Measurements from ENCODE around the gene TMEM171.

The TMEM171 gene

GRCh38 chr5:73151766-73152410 lies 31.5 kb downstream of the TMEM171 start:
- DNase-seq (ENCODE audit: low spot score) = no peak

GRCh38 chr5:73152411-73153388 lies 32.3 kb downstream of the TMEM171 start:
- DNase-seq (ENCODE audit: low spot score) = no peak

GRCh38 chr5:73153513-73153912 lies 33.1 kb downstream of the TMEM171 start:
- no peak for DNase-seq (ENCODE audit: low spot score)

GRCh38 chr5:73154208-73155006 lies 34.0 kb downstream of the TMEM171 start:
- no peak for DNase-seq (ENCODE audit: low spot score)

- DNase-seq (ENCODE audit: low spot score) = no peak
Observed at GRCh38 chr5:73155271-73156222, 35.2 kb downstream of the TMEM171 start.

- DNase-seq (ENCODE audit: low spot score) = no peak
Observed at GRCh38 chr5:73157414-73158303, 37.3 kb downstream of the TMEM171 start.

GRCh38 chr5:73158313-73158712 lies 37.9 kb downstream of the TMEM171 start:
- DNase-seq (ENCODE audit: low spot score) = no peak

- no peak for DNase-seq (ENCODE audit: low spot score)
Observed at GRCh38 chr5:73160239-73160671, 39.9 kb downstream of the TMEM171 start.

GRCh38 chr5:73170522-73170921 lies 50.1 kb downstream of the TMEM171 start:
- no peak for DNase-seq (ENCODE audit: low spot score)

GRCh38 chr5:73171495-73171894 lies 51.1 kb downstream of the TMEM171 start:
- no peak for DNase-seq (ENCODE audit: low spot score)

- no peak for DNase-seq (ENCODE audit: low spot score)
Observed at GRCh38 chr5:73172951-73173350, 52.6 kb downstream of the TMEM171 start, which contains the start of gene TMEM174. Gene TMEM174 (plus strand): TSS chr5:73173193. CDS start chr5:73173244, 51 bp downstream.

GRCh38 chr5:73174100-73174815 lies 53.9 kb downstream of the TMEM171 start:
- no peak for DNase-seq (ENCODE audit: low spot score)

- DNase-seq (ENCODE audit: low spot score) = no peak
Observed at GRCh38 chr5:73176250-73176649, 55.9 kb downstream of the TMEM171 start.

- no peak for DNase-seq (ENCODE audit: low spot score)
Observed at GRCh38 chr5:73178265-73178664, 57.9 kb downstream of the TMEM171 start.

GRCh38 chr5:73179730-73180129 lies 59.4 kb downstream of the TMEM171 start:
- no peak for DNase-seq (ENCODE audit: low spot score)

- no peak for DNase-seq (ENCODE audit: low spot score)
Observed at GRCh38 chr5:73180566-73180965, 60.2 kb downstream of the TMEM171 start.
